CD4-positive, alpha-beta T cell treated with Interleukin-12 subunit alpha and Interleukin-12 subunit beta, for 1 hour (primary cell): ENCODE measurements around the gene RNF11.
"Not testable (repeated sequence)": the region's sequence is repeated elsewhere in the genome, so short reads cannot be mapped to it uniquely, and the experiment has no call there.

ENCODE experiments used
- DNase-seq: peaks from one replicate; pipeline ENCODE4 v3.0.0-alpha.2; 2020

RNF11 gene

GRCh38 chr1:51235673-51236530 lies at the start of gene RNF11:
TSS of gene RNF11 (plus strand) at chr1:51236273. CDS start at chr1:51236757, 484 bp downstream.
- DNase-seq: peak; percentile 93

- no peak for DNase-seq
These were observed 47.8 kb upstream of the RNF11 start for GRCh38 chr1:51188230-51188629.

GRCh38 chr1:51189421-51190073 lies 46.5 kb upstream of the RNF11 start:
- peak; percentile 58 for DNase-seq

- DNase-seq: no peak
These were observed 45.1 kb upstream of the RNF11 start for GRCh38 chr1:51190961-51191360.

- peak; percentile 57 for DNase-seq
These were observed 43.7 kb upstream of the RNF11 start for GRCh38 chr1:51192213-51192843.

GRCh38 chr1:51193564-51193963 lies 42.5 kb upstream of the RNF11 start:
- DNase-seq: no peak

GRCh38 chr1:51203121-51203873 lies 32.8 kb upstream of the RNF11 start:
- DNase-seq: no peak

GRCh38 chr1:51203874-51204245 lies 32.2 kb upstream of the RNF11 start:
- no peak for DNase-seq

- no peak for DNase-seq
These were observed 26.0 kb upstream of the RNF11 start for GRCh38 chr1:51210055-51210454.

GRCh38 chr1:51210676-51211075 lies 25.4 kb upstream of the RNF11 start:
- DNase-seq: no peak

GRCh38 chr1:51214615-51215131 lies 21.4 kb upstream of the RNF11 start:
- peak; percentile 21 for DNase-seq

GRCh38 chr1:51215169-51215568 lies 20.9 kb upstream of the RNF11 start:
- DNase-seq: no peak

- no peak for DNase-seq
These were observed 19.4 kb upstream of the RNF11 start for GRCh38 chr1:51216631-51217030.

- DNase-seq: no peak
These were observed 19.0 kb upstream of the RNF11 start for GRCh38 chr1:51217101-51217500.

GRCh38 chr1:51218570-51218969 lies 17.5 kb upstream of the RNF11 start:
- DNase-seq: no peak

- no peak for DNase-seq
These were observed 17.1 kb upstream of the RNF11 start for GRCh38 chr1:51219022-51219421.

- not testable (repeated sequence) for DNase-seq
These were observed 14.5 kb upstream of the RNF11 start for GRCh38 chr1:51221529-51221928.

GRCh38 chr1:51222136-51222787 lies 13.8 kb upstream of the RNF11 start:
- no peak for DNase-seq

GRCh38 chr1:51222809-51223208 lies 13.3 kb upstream of the RNF11 start:
- no peak for DNase-seq

- no peak for DNase-seq
These were observed 11.8 kb upstream of the RNF11 start for GRCh38 chr1:51224255-51224654.

- not testable (repeated sequence) for DNase-seq
These were observed 8.7 kb upstream of the RNF11 start for GRCh38 chr1:51227231-51227960.

- DNase-seq: not testable (repeated sequence)
These were observed 7.6 kb upstream of the RNF11 start for GRCh38 chr1:51228471-51228870.
